Testis (tissue), 2 donors: Measurements from ENCODE around the gene IFITM10.

Experiments
- CTCF ChIP-seq, 3 experiments: fragments of 450-650 bp in 2 of 3; fragments of 200-600 bp in 1 of 3; sonication (generic) in 1 of 3; IDR thresholded peaks; one replicate each; pipeline ENCODE4 v1.5.1; 2016 to 2019; ENCODE audit warnings: antibody characterized with exemption in 3 of 3, mild to moderate bottlenecking in 2 of 3, moderate library complexity in 1 of 3
- POLR2A ChIP-seq: fragments of 450-650 bp; IDR thresholded peaks from one replicate; pipeline ENCODE4 v1.6.1; 2017; ENCODE audit warnings: antibody characterized with exemption, mild to moderate bottlenecking, moderate library complexity

- TF ChIP-seq CTCF (IDR thresholded peaks at IDR 0.05) = no peak
- no peak for TF ChIP-seq POLR2A
Observed at GRCh38 chr11:1779034-1779805, 28.8 kb upstream of the IFITM10 start.
